ENCODE results near the gene S100A1.

Gene S100A1

DNA sequence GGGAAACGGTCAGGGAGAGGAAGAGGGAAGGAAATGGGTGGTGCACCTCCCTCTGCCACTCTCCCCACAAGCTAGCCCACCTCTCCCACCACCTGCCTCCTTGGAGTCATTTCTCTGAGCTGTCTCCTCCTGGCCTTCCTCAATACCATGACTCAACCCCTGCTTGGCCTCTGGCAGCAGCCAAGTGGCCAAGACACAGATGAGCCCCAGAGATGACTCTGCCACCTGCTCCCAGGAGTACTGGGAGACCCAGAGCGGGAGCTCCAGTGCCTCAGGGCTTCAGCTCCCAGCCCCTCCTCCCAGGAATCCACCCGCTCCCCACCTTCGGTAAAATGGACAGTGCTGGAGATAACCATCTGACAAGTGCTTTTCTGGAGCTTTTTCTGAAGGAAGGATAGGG lies 17.9 kb upstream of the S100A1 start:
- DNase-seq: no peak

- DNase-seq: no peak
Measured at GRCh38 chr1:153610811-153611301, 17.4 kb upstream of the S100A1 start.

DNA sequence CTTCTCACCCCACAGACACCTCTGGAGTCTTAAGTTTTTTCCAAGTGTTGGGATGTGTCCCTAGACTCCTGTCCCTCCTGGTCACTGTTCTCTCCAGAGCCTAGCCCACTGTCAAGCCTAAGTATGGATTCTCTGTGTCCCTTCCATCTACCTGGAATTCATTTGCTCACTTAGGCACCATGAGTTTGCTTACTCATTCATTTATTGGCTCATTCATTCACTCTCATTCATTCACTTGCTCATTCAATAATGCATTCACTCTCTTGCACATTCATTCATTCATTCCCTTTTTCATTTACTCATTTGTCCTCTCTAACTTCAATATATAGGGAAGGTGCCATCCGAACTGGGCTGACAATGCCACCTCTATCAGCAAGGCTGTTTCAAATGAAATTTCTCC lies 16.9 kb upstream of the S100A1 start:
- DNase-seq: no peak

- peak in 2 of 56 donors; percentile 19 to 25 for DNase-seq
Measured at GRCh38 chr1:153612111-153612754, 16.0 kb upstream of the S100A1 start.

DNA sequence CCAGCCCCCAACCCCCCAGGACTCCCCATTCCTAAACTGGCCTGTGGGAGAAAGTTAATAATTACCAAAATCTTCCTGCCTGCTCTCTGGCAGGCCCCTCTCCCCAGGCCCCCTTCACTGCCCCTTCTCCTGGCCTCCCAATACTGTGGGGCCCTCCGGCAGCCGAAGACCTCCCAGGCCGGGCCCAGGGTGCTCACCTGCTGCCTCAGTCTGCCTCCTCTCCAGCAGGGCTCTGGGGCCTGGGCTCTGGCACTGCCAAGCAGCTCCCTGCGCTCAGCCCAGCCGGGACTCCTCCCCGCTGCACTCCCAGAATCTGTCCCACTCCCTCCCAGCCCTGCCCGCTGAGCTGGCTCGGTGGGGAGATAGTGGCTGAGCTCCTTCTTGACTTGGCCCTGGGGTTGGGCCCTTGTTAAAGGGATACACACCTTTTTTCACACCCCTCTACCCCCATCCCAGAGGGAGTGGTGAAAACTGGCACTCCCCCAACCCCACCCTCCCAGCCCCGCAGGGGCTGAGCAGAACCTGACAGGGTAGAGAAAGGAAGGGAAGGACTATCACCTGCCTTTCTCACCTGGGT lies 15.4 kb upstream of the S100A1 start, which contains the start of gene S100A16:
Gene S100A16, minus strand, starts transcription at position 383 of the 577 bp plus-strand sequence. CDS start 4,986 bp downstream, outside the sequence.
- peak in 23 of 56 donors; percentile 11 to 65 (median 26) for DNase-seq

GRCh38 chr1:153613406-153613805 lies 14.8 kb upstream of the S100A1 start:
- DNase-seq: no peak

- DNase-seq: no peak
Measured at GRCh38 chr1:153614189-153614900, 13.9 kb upstream of the S100A1 start.

GRCh38 chr1:153614906-153615305 lies 13.3 kb upstream of the S100A1 start:
- no peak for DNase-seq

DNA sequence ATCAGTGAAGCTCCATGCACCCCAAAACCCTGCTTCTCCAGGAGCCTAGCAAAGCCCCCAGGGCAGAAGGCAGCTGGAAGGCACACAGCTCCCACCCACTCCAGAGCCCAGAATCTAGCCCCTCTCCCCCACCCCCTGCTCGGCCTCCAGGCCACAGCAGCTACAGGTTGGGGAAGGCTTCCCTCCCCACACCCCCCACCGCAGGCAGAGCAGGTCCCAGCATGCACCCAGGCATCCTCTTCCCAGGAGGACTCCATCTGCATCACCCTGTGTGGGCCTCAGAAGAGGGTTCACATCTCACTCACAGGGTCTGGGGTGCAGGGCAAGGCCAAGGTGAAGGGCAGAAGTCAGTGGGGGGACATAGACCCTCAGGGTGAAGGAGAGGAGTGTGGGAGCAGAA lies 12.8 kb upstream of the S100A1 start:
- no peak for DNase-seq

DNA sequence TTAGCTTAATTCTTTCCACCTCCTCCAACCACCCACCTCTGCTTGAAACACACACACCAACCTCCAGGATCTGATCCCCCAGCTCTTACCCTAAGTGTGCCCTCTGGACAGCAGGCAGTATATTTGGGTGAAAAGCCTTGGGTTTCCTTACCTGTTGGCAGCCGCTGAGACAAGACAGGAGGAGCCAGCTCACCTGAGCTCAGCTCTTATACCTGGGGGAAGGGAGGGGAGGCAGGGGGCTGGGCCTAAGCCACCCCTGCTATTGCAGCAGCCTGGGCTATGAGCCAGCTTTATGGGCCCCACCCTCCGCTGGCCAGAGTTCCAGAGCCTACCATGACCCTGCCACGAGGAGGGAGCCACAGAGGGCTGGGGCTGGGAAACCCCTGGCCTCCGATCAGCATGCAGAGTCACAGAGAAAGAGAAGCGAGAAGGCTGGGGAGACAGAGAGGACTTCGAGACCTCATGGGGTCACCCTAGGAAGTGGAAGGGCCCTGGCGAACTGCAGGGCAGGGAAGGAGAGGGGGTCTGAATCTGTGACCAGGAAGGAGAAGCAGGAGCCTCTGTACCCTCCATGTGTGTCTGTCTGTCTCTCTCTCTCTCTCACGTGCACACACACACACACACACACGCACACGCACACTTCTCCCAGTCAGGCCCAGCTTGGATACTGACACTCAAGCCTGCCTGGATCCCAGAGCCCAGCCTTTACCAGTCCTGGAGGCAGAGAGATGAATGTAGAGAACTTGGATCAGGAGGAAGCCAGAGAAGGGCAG lies 11.9 kb upstream of the S100A1 start, which contains the start of gene S100A14:
Gene S100A14, minus strand, starts transcription at position 182 of the 773 bp plus-strand sequence. CDS start 467 bp downstream, outside the sequence.
- DNase-seq: no peak

DNA sequence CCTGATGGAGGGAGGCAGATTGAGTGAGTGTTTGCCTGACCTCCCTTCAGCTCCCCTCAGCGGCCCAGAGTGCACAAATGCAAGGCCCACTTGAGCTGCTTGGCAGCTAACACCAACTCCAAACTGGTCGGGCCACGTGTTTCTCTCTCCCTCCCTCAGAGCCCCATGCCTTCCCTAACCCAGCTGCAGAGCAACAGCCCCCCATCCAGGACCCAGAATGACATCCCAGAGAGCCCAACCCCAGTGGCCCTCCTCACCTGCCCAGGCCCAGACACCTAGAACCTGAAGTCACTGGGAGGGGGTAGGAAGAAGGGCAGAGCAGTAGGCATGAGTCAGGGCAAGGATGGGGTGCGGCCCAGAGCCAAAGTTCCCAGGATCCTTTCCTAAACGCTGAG lies 11.3 kb upstream of the S100A1 start:
- peak in 4 of 56 donors; percentile 19 to 34 (median 28) for DNase-seq

GRCh38 chr1:153617663-153618062 lies 10.6 kb upstream of the S100A1 start:
- DNase-seq: peak in 21 of 56 donors; percentile 9 to 72 (median 27)

GRCh38 chr1:153619171-153619570 lies 9.1 kb upstream of the S100A1 start:
- no peak for DNase-seq

DNA sequence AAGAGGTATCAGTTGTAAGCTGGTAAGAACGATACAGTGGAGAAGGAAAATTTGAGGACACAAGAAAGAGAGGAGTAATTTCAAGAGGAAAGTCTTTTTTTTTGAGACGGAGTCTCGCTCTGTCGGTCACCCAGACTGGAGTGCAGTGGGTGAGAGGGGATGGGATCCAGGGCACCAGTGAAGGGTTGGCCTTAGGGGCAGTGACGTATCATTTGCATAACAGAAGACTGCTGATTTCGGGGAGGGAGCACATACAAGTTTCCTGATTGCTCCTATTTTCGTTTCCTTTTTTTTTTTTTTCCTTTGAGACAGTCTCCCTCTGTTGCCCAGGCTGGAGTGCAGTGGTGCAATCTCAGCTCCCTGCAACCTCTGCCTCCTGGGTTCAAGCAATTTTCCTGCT lies 5.1 kb upstream of the S100A1 start:
- DNase-seq: peak in 1 of 56 donors; percentile 10

GRCh38 chr1:153624965-153625611 lies 3.1 kb upstream of the S100A1 start:
- no peak for DNase-seq

GRCh38 chr1:153626477-153626903 lies 1.7 kb upstream of the S100A1 start:
- DNase-seq: no peak

- peak in 39 of 56 donors; percentile 24 to 77 (median 53) for DNase-seq
Measured at GRCh38 chr1:153626904-153627714, 1.1 kb upstream of the S100A1 start, which contains the start of gene S100A13. Gene S100A13 (minus strand): TSS chr1:153627505. CDS start chr1:153626472, 1,033 bp downstream.

GRCh38 chr1:153628638-153629342 lies 556 bp downstream of the S100A1 start:
- peak in 5 of 56 donors; percentile 8 to 58 (median 28) for DNase-seq

GRCh38 chr1:153629343-153629665 lies 1.1 kb downstream of the S100A1 start:
- DNase-seq: no peak

Data from nucleus accumbens (tissue), 56 donors.